Measurements from ENCODE around the gene MYH7B.

MYH7B gene

DNA sequence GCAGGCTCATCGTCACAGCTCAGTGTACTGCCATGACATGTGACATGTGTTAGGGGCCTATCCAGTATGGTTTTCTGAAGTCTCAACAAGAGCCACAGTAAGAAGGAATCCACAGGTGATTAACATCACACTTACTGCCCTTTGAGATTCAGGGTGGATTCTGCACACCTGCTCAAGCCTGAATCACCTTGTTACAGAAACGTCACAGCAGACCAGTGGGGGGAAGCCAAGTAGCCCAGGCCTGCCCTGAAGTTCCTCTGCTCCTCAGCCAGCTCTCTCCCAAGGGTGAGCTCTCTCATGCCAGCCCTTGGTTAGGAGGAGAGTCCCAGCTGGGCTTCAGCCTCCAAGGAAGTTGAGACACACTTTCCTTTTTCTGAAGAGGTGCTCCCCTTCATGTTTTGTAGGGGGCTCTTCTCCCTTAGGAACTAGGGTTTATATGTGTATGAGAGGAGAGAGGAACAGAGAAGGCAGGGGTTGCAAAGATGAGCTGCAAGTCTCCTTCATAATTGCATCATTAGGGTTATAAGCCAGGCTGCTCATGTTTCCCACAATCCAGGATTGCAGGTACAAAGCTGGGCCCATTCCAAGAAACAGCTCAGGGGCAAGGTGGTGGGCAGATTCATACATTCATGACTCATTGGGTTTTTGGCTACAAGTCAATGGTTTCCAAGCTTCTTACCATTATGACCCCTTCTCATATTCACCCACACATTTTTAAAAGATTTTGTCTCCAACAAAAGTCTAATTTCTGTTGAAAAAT lies 11.7 kb upstream of the MYH7B start:
- DNase-seq (ENCODE audit: low read depth in 3 of 3, low spot score in 1 of 3), result no peak

DNA sequence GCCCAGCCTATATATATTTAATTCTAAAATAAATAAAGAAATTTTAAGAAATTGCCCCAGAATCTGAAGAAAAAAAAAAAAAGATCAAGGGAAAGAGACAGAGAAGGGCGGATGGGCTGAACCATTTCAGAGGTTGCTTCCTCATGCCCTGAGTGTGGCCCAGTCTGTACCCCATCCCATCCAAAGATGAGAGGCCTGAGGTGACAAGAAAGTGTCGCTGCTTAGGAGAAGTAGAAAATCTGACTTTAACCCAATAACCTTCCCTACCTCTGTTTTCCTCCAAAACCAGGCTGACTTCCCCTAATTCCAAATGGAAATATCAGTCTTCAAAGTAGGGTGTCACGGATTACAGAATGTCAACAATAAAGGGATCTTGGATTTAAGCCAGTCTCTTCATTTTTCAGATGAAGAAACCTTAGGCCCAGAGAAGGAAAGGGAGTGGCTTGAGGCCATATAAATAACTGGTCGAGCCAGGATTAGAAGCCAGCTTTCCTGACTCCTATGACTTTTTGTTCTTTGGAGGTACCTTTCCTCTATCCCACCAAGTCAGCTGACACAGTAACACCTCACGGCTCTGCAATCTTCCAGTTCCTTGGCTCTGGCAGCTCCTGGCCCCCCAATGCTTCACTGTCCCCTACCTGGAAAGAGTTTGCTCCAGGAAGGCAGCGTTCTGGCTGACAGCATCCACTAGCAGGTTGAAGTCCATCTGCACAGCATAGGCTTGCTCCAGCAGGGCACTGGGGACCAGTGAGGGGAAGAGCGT lies 10.2 kb upstream of the MYH7B start:
- no peak for DNase-seq (ENCODE audit: low read depth in 3 of 3, low spot score in 1 of 3)

DNA sequence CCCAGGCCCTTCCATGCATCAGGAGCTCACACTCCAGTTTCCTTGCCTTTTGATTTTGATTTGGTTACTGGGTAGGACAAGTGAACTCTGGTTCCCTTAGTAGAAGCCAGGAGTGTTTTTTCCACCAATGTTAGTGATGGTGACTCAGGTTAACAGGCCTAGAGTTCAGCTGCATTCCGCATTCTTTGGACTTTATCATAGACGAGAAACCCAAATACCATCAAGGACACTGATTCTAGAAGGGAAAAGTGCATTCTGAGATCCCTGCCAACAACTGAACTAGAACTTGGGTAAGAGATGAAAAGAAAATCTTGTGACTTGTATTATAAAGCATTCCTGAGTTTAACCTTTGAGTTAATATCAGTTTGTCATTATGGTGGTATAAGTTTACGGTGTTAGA lies 9.0 kb upstream of the MYH7B start:
- no peak for DNase-seq (ENCODE audit: low read depth in 3 of 3, low spot score in 1 of 3)

DNA sequence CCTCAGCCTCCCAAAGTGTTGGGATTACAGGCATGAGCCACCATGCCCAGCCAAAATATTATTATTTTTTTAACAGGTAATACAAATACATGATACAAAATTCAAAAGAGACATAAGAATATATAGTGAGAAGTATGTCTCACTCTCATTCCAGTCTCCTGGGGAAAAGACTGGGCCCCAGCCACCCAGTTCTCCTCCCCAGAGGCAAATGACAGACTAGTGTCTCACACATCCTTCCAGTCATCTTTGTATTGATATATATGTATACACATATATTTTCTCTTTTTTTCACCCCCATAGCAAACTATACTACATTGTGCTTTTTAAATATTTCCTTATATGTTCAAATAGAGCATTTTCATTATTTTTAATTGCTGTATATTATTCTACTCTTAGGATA lies 8.3 kb upstream of the MYH7B start:
- no peak for DNase-seq (ENCODE audit: low read depth in 3 of 3, low spot score in 1 of 3)

DNA sequence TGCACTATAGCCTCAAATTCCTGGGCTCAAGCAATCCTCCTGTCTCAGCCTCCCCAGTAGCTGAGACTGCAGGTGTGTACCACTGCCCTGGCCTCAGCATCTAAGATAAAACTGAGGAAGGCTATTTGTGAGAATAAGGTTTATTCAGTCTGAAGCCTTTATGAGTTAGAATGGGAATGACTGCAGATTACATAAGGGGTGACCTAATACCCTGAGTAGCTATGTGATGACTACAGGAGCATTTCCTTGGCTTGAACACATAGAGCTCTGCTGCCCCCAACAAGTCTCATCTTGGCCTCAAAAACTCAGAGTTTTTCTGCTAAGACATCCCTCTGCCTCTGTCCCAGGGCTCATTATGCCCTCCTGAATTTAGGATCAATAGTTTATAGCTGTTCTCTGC lies 7.6 kb upstream of the MYH7B start:
- DNase-seq (ENCODE audit: low read depth in 3 of 3, low spot score in 1 of 3), result no peak

DNA sequence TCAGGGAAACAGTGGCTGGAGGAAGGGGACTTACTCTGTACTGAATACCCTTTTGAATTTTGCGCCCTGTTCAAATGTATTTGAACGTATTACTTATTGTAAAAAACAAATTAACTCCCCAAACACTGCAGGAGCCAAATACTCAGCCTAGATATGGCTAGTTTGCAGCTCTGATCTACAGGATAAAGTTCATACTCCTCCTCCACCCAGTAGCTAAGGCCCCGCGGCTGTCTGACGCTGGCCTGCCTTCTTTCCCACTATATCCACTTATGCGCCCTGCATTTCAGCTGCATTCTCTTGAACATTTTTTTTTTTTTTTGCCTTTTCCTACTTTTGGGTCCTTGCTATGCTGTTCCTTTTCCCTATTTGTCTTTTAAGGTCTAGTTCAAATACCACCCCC lies 6.5 kb upstream of the MYH7B start:
- DNase-seq (ENCODE audit: low read depth in 3 of 3, low spot score in 1 of 3), result no peak

DNA sequence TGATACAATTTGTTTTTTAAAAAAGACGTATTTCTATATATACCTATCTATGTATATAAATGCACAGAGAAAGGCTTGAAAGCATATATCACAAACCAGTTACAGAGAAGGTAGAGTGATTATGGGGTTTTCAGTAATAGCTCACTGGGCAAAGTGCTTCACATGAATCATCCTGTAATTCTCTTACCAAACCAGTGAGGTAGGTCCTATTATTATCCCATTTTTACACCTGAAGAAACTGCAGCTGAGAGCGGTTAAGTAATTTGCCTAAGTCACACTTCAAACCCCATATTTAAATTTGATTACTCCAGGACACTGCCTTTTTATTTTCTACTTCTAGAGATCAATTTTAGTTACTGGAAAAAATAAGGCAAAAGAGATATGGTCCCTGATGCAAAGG lies 4.4 kb upstream of the MYH7B start:
- no peak for DNase-seq (ENCODE audit: low read depth in 3 of 3, low spot score in 1 of 3)

DNA sequence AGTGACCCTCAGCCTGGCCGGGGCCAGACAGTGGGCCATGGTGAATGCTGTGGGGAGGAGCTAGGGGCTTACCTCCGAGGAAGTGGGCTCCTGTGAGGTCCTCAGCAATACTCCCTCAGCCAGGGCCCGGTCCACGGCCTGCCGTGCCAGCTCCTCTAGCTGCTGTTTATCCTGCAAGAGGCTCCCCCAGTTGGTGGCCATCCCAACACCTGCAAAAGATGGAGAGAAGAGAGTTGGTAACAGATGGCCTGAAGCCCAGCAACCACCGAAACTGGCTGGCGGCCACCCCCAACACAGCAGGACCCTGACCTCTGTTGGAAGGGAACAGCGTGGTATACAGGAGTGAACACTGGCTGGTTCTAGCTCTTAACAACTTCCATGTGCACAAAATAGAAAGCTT lies 4.0 kb upstream of the MYH7B start:
- DNase-seq (ENCODE audit: low read depth in 3 of 3, low spot score in 1 of 3), result no peak

DNA sequence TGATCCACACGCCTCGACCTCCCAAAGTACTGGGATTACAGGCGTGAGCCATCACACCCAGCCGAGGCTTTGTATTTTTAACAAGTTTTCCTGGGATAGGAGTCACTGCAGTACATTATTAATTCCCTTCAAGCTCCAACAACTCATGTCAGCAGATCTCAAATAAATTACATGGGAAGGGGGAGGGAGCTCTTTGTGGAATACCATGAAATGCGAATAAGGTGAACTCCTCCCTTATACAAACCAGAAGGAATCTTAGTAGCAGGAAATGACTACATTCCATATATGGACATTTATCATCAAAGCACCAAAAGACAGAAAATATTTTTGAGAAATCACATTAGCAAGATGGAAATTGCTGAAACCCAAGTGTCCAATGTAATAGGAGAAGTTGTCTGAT lies 3.0 kb upstream of the MYH7B start:
- DNase-seq (ENCODE audit: low read depth in 3 of 3, low spot score in 1 of 3), result no peak

DNA sequence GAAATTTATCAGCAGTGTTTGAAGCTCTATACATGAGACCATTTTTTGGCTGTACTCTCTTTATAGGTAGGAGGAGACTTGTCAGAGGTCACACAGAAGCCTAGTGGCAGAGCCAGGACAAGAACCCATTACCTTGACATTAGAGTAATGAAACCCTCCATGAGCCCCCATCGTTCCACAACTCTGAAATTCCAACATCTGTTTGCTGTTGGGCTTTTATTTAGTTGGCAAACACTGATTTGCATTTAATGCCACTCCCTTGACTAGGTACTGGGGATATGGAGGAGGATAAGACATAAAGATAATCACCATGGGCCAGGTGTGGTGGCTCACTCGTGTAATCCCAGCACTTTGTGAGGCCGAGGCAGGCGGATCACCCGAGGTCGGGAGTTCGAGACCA lies 1.7 kb upstream of the MYH7B start:
- DNase-seq (ENCODE audit: low read depth in 3 of 3, low spot score in 1 of 3), result no peak

DNA sequence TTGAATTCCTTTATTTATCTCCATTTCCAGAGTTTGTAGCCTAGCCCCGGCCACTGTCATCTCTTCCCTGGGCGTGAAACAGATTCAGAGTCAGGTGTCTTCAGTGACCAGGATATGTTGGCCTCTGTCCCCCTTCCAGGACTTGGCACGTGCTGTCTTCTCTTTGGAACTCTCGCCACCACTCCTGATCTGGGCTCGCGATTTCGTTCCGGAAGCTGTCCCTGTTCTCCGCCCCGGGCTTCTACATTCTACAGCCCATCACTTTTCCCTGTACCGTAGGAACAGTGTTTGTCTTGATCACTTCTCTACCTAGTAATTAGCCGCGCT lies 801 bp upstream of the MYH7B start:
- DNase-seq (ENCODE audit: low read depth in 3 of 3, low spot score in 1 of 3), result no peak

DNA sequence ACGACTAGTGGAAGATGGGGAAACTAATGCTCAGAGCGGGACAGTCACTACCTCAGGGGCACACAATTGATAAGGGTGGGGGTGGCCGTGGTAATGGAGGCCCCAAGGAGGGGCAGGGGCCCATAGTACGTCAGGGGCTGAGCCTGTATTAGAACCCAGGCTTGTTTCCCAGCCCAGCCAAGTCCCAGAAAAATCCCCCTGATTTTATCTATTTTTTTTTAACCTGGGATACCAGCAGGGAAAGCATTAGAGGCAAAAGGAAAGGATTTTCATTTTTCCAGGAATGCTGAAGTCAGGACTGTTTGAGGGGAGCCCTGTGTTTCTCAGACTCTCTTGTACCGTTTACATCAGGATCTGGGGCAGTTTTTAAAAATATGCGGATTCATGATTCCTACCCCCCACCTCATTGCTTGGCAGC lies 382 bp downstream of the MYH7B start:
- DNase-seq (ENCODE audit: low read depth in 3 of 3, low spot score in 1 of 3), result no peak

DNA sequence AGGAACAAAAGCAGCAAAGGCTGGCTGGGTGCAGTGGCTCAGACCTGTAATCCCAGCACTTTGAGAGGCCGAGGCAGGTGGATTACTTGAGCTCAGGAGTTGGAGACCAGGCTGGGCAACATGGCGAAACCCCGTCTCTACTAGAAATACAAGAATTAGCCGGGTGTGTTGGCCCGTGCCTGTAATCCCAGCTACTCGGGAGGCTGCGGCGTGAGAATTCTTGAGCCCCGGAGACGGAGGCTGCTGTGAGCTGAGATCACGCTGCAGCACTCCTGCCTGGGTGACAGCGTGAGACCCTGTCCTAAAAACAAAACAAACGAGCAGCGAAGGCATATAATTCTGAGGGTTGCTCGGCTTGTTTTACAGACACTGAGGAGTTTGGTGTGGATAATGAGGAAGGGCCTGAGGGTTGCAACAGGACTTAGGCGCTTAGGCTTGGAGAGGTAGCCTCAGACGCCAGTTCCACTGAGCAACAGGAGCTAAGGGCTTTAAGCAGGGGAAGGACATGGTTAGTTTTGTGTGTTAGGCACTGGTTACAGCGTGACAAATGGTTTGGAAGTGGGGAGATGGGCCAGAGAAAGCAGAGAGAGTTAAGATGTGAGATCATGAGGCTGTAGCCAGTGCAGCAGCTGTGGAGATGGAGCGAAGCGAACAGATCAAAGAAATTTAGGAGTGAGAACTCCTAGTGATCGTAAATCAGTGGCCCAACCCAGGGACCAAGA lies 1.2 kb downstream of the MYH7B start:
- DNase-seq (ENCODE audit: low read depth in 3 of 3, low spot score in 1 of 3), result no peak

DNA sequence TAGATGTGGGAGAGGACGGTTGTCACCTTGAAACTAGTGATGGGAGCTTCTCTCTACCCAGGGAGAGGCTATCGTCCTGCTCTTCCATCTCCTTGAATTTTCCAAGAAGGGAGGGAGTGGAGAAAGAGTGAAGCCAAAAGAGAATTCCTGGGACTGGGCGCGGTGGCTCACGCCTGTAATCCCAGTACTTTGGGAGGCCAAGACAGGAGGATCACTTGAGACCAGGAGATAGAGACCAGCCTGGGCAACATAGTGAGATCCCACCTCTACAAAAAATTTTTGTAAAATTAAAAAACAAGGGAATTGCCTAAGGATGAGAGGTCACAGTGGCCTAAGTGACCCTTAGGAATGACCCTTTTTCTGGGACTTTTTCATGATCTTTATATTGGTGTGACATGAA lies 8.8 kb downstream of the MYH7B start:
- no peak for DNase-seq (ENCODE audit: low read depth in 3 of 3, low spot score in 1 of 3)

DNA sequence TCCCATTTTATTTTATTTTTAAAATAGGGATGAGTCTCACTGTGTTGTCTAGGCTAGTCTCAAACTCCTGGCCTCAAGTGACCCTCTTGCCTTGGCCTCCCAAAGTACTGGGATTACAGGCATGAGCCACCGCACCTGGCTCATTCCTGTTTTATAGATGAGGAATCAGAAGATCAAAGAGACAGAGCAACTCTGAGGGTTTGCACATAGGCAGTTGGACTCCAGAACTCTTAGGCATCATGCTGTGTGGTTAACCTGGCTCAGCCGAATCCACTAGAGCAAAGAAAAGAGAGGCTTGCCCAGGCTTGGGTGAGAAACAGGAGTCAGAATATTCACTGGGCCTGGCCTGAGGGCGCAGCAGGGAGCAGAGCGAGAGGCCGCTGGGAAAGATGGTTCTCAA lies 9.4 kb downstream of the MYH7B start:
- DNase-seq (ENCODE audit: low read depth in 3 of 3, low spot score in 1 of 3), result no peak

DNA sequence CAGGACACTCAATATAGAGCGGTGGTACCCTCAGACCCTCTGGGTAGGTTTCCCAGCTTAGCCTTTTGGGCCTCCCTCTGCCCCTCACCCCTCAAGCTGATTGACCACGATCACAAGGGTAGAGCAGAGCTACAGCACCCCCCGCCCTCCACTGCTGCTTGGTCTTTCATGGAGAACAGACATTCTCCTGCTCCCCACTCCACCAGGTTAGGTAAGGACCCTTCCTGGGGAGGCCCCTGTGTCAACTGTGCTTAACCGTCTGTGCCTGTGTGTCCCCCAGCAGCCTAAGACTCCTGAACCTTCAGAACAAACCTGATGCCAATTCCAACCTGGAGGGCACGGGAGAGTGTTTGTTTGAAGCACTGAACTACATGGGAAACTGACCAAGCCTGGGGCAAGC lies 11.8 kb downstream of the MYH7B start:
- no peak for DNase-seq (ENCODE audit: low read depth in 3 of 3, low spot score in 1 of 3)

DNA sequence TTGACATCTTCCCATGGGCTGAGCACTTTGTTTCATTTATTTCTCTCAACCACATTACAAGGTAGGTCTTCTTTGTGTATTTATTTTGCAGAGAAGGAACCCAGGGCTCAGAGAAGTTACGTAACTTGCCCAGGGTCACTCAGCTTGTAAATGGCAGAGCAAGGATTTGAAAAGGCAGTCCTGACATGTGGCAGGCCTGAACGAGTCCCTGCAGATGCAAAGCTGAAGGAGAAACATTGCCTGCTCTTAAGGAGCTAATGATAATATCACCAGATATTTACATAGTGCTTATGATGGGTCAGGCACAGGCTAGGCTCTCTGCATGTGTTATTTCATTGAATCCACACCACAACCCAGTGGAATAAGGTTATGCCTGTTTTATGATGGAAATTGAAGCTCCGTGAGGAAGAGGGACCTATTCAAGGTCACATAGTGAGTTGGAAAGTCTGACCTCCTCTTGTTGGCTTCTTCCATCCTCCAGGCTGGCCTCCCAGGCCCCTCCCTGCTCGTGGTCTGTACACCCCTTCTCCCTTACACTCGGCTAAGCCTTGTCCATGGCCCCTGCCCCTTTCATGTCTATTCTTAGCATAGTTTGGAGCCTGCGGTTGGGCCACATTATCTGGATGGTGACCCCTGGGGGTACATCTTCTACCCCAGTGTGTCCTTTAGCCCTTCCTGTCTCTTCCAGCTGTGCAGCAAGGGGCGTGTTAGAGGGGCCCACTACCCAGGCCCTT lies 12.5 kb downstream of the MYH7B start:
- DNase-seq (ENCODE audit: low read depth in 3 of 3, low spot score in 1 of 3), result no peak

DNA sequence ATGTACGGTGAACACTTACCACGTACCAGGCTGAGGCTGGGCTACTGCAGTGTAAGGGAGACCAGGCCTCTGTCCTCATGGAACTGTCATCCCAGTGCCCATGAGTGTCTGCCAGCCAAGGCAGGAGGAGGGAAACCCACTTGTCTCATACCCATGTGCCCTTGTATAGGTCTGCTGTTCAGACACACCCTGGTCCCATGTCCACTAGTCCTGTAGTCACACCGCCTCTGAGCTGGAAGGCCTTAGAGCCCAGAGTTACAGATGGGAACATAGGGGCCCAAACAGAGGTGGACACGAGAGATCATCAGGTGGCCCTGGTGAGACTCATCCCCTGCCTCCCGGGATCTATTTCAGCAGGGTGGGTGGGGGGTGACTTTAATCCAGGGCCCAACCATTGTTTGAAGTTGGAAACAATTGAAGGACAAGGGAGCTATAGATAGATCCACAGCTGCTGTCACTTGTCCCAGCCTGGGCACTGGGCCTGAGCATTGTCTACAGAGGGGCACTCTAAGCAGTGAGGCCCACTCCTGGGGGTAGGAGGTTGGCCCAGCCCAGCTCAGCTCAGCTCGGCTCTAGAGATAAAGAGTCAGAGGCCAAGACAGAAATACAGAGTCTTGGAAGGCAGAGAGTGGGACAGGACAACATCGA lies 14.6 kb downstream of the MYH7B start:
- no peak for DNase-seq (ENCODE audit: low read depth in 3 of 3, low spot score in 1 of 3)

DNA sequence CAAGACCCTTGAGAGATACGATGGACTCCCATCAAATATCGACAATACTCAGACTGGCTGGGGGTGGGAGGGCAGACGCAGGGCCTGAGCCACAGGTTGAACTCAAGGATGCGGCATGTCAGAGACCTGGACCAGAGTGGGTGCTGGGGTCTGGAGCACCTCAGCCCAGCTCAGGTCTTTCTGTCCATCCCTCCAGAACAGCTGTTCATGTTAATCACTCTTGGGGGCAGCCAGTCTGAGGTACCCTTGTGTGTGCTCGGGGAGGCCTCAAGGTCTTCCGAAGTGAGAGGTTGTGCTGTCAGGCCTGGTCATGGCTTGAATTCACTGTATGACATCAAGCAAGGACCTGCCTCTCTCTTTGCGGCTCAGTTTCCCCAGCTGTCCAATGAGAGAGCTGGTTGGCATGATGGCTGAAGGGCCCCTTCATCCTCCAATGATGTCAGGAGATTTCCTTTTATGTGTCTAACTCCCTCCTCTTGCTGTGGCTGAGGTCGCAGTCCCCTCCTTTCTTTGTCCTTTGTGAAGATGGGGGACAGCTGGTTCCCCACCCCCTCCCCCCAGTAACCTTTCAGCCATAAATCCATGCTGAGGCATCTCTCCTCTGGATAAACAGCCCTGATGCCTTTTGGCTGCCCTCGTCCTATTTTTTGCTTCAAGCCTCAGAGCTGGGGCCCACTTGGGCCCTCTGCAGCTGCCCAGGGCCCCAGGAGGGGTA lies 15.3 kb downstream of the MYH7B start:
- DNase-seq (ENCODE audit: low read depth in 3 of 3, low spot score in 1 of 3), result no peak

DNA sequence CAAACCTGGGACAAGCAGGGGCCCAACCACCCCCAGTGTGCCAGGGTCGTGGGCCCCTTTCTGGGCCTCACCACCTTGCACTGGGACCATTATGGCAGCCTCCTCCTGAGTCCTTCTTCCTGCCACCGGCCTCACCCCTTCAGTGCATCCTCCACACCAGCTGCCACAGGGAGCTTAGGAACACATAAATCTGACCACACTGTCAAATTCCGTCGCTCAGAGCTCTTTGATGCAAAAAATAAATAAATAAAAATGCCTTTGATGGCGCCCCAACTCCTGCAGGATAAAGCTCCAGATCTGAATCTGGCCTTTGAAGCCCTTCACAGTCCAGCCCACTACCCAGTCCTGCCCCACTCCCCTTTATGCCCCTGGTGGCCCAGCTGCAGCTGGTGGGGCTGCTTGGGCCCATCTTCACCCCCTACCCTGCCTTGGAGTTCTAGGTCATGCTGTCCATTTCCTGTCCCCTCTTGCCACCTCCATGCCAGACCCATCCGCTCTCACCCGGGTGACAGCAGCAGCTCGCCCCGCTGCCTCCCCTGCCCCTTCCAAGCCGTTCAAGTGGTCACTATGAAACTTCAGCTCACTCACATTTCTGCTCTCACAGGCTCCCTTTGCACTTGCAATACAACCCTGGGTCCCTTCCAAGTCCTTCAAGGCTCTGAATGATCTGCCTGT lies 16.0 kb downstream of the MYH7B start:
- DNase-seq (ENCODE audit: low read depth in 3 of 3, low spot score in 1 of 3), result no peak
